22Rv1 (cell line): ENCODE data around the gene PLCB1.

Experiments
- H3K27ac ChIP-seq: fragments of 450-650 bp; 2 replicates; pipeline ENCODE4 v1.5.1; 2017
- ZFX ChIP-seq: fragments of 450-650 bp; IDR thresholded peaks from 2 replicates; pipeline ENCODE4 v1.6.1; 2017; ENCODE audit warnings: antibody characterized with exemption, borderline replicate concordance
- TF ChIP-seq, protein P1 (sequence below): fragments of 450-650 bp; IDR thresholded peaks from 2 replicates; pipeline ENCODE4 v1.5.1; 2017; ENCODE audit warnings: mild to moderate bottlenecking

The PLCB1 gene

DNA sequence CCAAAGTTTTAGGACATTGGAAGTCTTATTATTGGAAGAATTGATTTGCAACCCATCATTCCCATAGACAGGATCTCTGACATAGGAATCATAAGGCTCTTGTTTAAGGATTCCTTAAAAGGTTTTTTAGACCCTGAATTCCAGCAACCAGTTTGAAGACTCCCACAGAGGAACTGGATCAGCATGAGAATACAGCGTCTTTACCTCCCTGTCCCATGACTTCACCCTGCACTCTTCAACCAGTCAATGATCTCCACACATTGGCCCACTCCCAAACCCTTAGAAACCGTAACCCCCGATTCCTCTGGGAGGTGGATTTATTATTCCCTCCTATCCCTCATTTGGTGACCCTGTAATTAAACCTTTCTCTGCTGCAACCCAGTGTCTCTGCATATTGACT is 786.1 kb downstream of the PLCB1 start:
- TF ChIP-seq, protein P1, sequence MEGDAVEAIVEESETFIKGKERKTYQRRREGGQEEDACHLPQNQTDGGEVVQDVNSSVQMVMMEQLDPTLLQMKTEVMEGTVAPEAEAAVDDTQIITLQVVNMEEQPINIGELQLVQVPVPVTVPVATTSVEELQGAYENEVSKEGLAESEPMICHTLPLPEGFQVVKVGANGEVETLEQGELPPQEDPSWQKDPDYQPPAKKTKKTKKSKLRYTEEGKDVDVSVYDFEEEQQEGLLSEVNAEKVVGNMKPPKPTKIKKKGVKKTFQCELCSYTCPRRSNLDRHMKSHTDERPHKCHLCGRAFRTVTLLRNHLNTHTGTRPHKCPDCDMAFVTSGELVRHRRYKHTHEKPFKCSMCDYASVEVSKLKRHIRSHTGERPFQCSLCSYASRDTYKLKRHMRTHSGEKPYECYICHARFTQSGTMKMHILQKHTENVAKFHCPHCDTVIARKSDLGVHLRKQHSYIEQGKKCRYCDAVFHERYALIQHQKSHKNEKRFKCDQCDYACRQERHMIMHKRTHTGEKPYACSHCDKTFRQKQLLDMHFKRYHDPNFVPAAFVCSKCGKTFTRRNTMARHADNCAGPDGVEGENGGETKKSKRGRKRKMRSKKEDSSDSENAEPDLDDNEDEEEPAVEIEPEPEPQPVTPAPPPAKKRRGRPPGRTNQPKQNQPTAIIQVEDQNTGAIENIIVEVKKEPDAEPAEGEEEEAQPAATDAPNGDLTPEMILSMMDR, result no peak
- TF ChIP-seq ZFX, result no peak
- H3K27ac ChIP-seq, result no peak overlapping the region

DNA sequence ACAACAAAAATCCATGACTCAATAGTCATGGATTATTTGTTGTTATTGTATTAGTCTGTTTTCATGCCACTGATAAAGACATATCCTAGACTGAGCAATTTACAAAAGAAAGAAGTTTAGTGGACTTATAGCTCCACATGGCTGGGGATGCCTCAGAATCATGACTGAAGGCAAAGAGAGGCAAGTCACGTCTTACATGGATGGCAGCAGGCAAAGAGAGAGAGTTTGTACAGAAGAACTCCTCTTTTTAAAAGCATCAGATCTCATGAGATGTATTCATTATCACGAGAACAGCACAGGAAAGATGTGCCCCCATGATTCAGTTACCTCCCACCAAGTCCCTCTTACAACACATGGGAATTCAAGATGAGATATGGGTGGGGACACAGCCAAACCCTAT is 792.5 kb downstream of the PLCB1 start:
- TF ChIP-seq, protein P1, result no peak
- TF ChIP-seq ZFX, result no peak
- H3K27ac ChIP-seq, result no peak overlapping the region

DNA sequence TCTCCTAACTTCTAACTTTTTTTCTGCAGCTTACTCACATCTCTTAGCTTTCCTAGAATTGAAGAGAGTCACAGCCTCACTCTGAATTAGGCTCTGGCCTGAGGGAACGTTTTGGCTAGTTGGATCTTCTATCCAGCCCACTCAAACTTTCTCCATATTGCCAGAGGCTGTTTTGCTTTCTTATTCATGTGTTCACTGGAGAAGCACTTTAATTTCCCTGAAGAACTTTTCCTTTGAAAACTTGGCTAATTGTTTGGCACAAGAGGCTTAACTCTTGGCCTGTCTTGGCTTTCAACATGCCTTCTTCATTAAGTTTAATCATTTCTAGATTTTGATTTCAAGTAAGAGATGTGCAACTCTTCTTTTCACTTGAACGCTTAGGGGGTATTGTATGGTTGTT is 798.7 kb downstream of the PLCB1 start:
- no peak overlapping the region for H3K27ac ChIP-seq
- TF ChIP-seq, protein P1, result no peak
- no peak for TF ChIP-seq ZFX

DNA sequence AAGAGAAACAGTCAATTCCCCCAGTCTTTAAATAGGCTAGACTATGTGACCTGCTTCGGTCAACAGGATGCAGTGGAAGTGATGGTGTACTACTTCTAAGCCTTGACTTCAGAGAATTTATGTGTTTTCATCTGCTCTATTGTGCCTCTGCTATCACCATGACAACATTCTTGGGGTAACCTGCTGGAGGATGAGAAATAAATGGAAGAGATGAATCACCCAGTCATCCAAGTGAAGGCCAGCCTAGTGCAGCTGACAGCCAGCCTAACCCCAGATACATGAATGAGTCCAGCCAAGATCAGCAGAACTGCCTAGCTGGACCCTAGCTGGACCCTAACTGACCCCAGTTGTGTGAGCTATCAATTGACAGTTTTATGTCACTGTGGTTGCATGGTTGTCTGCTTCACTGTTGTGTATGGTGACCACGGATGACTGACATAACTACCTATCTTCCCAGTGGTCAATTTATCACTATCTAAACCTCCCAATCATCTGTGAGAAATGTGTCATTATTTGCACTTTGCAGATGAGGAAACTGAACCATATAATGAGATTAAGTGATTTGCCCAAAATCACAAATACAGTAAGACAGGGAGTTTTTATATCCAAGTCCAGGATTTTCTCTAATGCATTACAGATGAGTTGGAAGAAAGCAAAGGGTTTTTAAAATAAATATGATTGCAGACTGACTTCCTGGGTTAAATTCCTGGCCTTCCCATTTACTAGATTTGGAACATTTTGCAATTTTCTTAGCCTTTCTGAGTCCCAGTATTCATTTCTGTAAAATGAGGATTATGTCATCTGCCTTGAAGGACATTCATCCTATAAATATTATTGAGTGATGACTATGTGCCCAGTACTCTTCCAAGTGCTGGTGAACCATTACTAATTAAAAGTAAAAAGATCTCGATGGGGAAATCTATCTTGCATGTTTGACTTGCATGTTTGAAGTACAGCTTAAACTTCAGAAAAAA is 800.4 kb downstream of the PLCB1 start:
- no peak for TF ChIP-seq ZFX
- TF ChIP-seq, protein P1, result no peak
- H3K27ac ChIP-seq, result no peak overlapping the region

DNA sequence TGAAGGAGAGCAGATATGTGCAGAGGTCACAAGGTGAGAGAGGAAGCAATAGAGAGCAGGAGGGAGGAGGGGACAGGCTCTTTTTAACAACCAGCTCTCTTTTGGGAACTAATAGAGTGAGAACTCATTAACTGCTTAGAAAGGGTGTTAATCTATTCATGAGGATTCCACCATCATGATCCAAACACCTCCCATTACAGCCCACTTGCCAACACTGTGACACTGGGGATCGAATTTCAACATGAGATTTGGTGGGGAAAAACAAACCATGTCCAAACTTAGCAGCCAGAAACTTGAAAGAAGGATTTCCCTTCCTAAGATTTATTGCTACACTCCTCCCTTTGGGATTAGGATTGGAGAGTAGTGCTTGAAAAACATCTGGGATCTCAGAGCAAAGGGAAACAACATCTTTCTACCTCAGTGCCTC is 801.3 kb downstream of the PLCB1 start:
- no peak overlapping the region for H3K27ac ChIP-seq
- TF ChIP-seq, protein P1, result no peak
- no peak for TF ChIP-seq ZFX

DNA sequence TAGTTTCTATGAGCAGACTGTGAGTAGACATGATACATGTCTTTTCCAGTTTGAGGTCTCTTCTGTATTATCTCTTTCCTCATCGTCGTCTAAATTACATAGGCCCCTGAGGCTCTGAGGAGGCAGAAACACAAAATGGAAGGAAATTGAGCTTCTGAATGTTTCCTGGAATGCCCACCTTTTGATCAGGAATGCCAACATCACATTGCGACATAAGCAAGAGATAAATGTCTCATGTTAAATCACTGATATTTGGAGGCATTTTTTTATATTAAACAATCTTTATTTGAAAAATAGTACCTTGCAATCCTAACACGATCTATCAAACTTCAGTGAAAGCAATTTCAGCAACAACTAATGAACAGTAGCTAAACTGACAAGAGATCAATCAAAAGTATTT is 802.3 kb downstream of the PLCB1 start:
- no peak for TF ChIP-seq ZFX
- TF ChIP-seq, protein P1, result no peak
- no peak overlapping the region for H3K27ac ChIP-seq
